Immature natural killer cell (primary cell): Measurements from ENCODE around the gene SNW1. TPM values are rescaled to one million over a fixed set of nuclear protein-coding genes. Genes with fewer than 3 reads are reported as not detected.

Experiments used
- DNase-seq, 3 donors: peaks; one replicate each; pipeline ENCODE4 v3.0.0; 2022; ENCODE audit warnings: mixed read lengths in 1 of 3
- H3K27ac Mint-ChIP-seq, 6 donors: one replicate each; pipeline ENCODE4 v1.8.0; 2020; ENCODE audit warnings: mixed read lengths in 6 of 6, mild to moderate bottlenecking in 5 of 6, inconsistent platforms in 4 of 6, moderate library complexity in 3 of 6
- H3K27me3 Mint-ChIP-seq, 3 donors: one replicate each; pipeline ENCODE4 v1.8.0; 2020 to 2021; ENCODE audit warnings: low read depth in 3 of 3, mild to moderate bottlenecking in 3 of 3, mixed read lengths in 3 of 3, moderate library complexity in 3 of 3, inconsistent platforms in 1 of 3
- H3K36me3 Mint-ChIP-seq, 3 donors: one replicate each; pipeline ENCODE4 v1.8.0; 2020; ENCODE audit warnings: mixed read lengths in 3 of 3, inconsistent platforms in 2 of 3, mild to moderate bottlenecking in 2 of 3
- H3K4me1 Mint-ChIP-seq, 2 donors: one replicate each; pipeline ENCODE4 v1.8.0; 2020; ENCODE audit warnings: inconsistent platforms in 2 of 2, mild to moderate bottlenecking in 2 of 2, mixed read lengths in 2 of 2, moderate library complexity in 1 of 2
- H3K4me3 Mint-ChIP-seq, 5 donors: one replicate each; pipeline ENCODE4 v1.8.0; 2020; ENCODE audit warnings: mild to moderate bottlenecking in 5 of 5, mixed read lengths in 5 of 5, inconsistent platforms in 3 of 5, moderate library complexity in 3 of 5
- H3K9me3 Mint-ChIP-seq, 6 donors: one replicate each; pipeline ENCODE4 v1.8.0; 2020; ENCODE audit warnings: mild to moderate bottlenecking in 6 of 6, mixed read lengths in 6 of 6, inconsistent platforms in 4 of 6, moderate library complexity in 3 of 6
- polyA plus RNA-seq, 3 donors: library from polyadenylated mRNA; unstranded; fragments of 300-500 nt; fragmentation: Illumina TruSeq; gene quantifications; one replicate each; pipeline ENCODE4 v1.2.3, GENCODE V29; 2021

Gene SNW1
- polyA plus RNA-seq, 3 donors from 2014 or later, result 57.0 to 82.9 (median 57.0) TPM

GRCh38 chr14:77673193-77673592 is 87.8 kb downstream of the SNW1 start:
- H3K9me3 Mint-ChIP-seq, result no peaks in the 10 kb centered on the region
- no peak overlapping the region for H3K4me3 Mint-ChIP-seq
- no peak for DNase-seq
- H3K36me3 Mint-ChIP-seq, result peaks cover 11 to 25% (median 23%) of the 10 kb centered on the region in 3 donors
- H3K4me1 Mint-ChIP-seq, result no peaks in the 10 kb centered on the region
- no peak overlapping the region for H3K27ac Mint-ChIP-seq
- peaks cover 0 to 2% (median 0%) of the 10 kb centered on the region in 3 donors for H3K27me3 Mint-ChIP-seq

Other genes with a start within 250 kb of the SNW1 start
- gene SPTLC2, start 144.5 kb downstream of the SNW1 start, polyA plus RNA-seq, result 10 to 100 TPM; 25.2 to 35.2 (median 32.3) TPM
- gene ALKBH1, start 53.1 kb downstream of the SNW1 start, polyA plus RNA-seq, result 1 to 10 TPM; 3.3 to 6.2 (median 4.3) TPM
- 100 to 1,000 TPM; 184 to 228 (median 211) TPM for gene SLIRP, start 53.1 kb downstream of the SNW1 start, polyA plus RNA-seq
- gene ADCK1, start 39.0 kb upstream of the SNW1 start, polyA plus RNA-seq, result 10 to 100 TPM in 1 of 3 donors, 1 to 10 TPM in 2; 3.8 to 14.7 (median 8.7) TPM